ENCODE data around the gene GRID1. TPM values are rescaled to one million over a fixed set of nuclear protein-coding genes. Genes with fewer than 3 reads are reported as not detected.

GRID1 gene
- total RNA-seq, 1 experiment from 2014 or later: 0.37 TPM

GRCh38 chr10:86041116-86041515 is 325.5 kb downstream of the GRID1 start:
- no peak for ATAC-seq
- POLR2A ChIA-PET: no interaction called here

More at GRCh38 chr10:86041116-86041515, 325.5 kb downstream of the GRID1 start:
- TF ChIP-seq ZBTB21 (CRISPR knock-in tag; IDR thresholded peaks at IDR 0.05; ENCODE audit: borderline replicate concordance) (no peak), ZNF317 (CRISPR knock-in tag; IDR thresholded peaks at IDR 0.05; ENCODE audit: borderline replicate concordance, low read depth) (no peak), ELF4 (CRISPR knock-in tag; IDR thresholded peaks at IDR 0.05; ENCODE audit: low read depth) (no peak), ETV6 (CRISPR knock-in tag; IDR thresholded peaks at IDR 0.05) (no peak), NFYB (CRISPR knock-in tag; conservative IDR thresholded peaks at IDR 0.05; ENCODE audit: low read depth) (no peak), ZNF232 (CRISPR knock-in tag; IDR thresholded peaks at IDR 0.05) (no peak), ZMAT4 (CRISPR knock-in tag; IDR thresholded peaks at IDR 0.05) (no peak), KAT7 (CRISPR knock-in tag; IDR thresholded peaks at IDR 0.05; ENCODE audit: borderline replicate concordance) (no peak), E2F4 (CRISPR knock-in tag; IDR thresholded peaks at IDR 0.05; ENCODE audit: borderline replicate concordance, low read depth) (no peak), PRDM15 (CRISPR knock-in tag; IDR thresholded peaks at IDR 0.05) (no peak), ZNF263 (CRISPR knock-in tag; IDR thresholded peaks at IDR 0.05; ENCODE audit: low read depth) (no peak), ATF1 (CRISPR knock-in tag; IDR thresholded peaks at IDR 0.05) (no peak)
- TF ChIP-seq, protein P1, sequence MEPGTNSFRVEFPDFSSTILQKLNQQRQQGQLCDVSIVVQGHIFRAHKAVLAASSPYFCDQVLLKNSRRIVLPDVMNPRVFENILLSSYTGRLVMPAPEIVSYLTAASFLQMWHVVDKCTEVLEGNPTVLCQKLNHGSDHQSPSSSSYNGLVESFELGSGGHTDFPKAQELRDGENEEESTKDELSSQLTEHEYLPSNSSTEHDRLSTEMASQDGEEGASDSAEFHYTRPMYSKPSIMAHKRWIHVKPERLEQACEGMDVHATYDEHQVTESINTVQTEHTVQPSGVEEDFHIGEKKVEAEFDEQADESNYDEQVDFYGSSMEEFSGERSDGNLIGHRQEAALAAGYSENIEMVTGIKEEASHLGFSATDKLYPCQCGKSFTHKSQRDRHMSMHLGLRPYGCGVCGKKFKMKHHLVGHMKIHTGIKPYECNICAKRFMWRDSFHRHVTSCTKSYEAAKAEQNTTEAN (CRISPR knock-in tag; IDR thresholded peaks at IDR 0.05): no peak
- TF ChIP-seq, protein P2, sequence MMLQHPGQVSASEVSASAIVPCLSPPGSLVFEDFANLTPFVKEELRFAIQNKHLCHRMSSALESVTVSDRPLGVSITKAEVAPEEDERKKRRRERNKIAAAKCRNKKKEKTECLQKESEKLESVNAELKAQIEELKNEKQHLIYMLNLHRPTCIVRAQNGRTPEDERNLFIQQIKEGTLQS (CRISPR knock-in tag; conservative IDR thresholded peaks at IDR 0.05): no peak
- TF ChIP-seq, protein P3, sequence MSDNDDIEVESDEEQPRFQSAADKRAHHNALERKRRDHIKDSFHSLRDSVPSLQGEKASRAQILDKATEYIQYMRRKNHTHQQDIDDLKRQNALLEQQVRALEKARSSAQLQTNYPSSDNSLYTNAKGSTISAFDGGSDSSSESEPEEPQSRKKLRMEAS (CRISPR knock-in tag; IDR thresholded peaks at IDR 0.05): no peak
- TF ChIP-seq, protein P4, sequence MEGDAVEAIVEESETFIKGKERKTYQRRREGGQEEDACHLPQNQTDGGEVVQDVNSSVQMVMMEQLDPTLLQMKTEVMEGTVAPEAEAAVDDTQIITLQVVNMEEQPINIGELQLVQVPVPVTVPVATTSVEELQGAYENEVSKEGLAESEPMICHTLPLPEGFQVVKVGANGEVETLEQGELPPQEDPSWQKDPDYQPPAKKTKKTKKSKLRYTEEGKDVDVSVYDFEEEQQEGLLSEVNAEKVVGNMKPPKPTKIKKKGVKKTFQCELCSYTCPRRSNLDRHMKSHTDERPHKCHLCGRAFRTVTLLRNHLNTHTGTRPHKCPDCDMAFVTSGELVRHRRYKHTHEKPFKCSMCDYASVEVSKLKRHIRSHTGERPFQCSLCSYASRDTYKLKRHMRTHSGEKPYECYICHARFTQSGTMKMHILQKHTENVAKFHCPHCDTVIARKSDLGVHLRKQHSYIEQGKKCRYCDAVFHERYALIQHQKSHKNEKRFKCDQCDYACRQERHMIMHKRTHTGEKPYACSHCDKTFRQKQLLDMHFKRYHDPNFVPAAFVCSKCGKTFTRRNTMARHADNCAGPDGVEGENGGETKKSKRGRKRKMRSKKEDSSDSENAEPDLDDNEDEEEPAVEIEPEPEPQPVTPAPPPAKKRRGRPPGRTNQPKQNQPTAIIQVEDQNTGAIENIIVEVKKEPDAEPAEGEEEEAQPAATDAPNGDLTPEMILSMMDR (IDR thresholded peaks at IDR 0.05): no peak
- TF ChIP-seq, protein P5, sequence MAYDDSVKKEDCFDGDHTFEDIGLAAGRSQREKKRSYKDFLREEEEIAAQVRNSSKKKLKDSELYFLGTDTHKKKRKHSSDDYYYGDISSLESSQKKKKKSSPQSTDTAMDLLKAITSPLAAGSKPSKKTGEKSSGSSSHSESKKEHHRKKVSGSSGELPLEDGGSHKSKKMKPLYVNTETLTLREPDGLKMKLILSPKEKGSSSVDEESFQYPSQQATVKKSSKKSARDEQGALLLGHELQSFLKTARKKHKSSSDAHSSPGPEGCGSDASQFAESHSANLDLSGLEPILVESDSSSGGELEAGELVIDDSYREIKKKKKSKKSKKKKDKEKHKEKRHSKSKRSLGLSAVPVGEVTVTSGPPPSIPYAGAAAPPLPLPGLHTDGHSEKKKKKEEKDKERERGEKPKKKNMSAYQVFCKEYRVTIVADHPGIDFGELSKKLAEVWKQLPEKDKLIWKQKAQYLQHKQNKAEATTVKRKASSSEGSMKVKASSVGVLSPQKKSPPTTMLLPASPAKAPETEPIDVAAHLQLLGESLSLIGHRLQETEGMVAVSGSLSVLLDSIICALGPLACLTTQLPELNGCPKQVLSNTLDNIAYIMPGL (CRISPR knock-in tag; IDR thresholded peaks at IDR 0.05): no peak
- TF ChIP-seq, protein P6, sequence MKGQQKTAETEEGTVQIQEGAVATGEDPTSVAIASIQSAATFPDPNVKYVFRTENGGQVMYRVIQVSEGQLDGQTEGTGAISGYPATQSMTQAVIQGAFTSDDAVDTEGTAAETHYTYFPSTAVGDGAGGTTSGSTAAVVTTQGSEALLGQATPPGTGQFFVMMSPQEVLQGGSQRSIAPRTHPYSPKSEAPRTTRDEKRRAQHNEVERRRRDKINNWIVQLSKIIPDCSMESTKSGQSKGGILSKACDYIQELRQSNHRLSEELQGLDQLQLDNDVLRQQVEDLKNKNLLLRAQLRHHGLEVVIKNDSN (CRISPR knock-in tag; IDR thresholded peaks at IDR 0.05): no peak
- Mint-ChIP-seq H3K27ac (no peak overlapping the region), H3K9me3 (no peaks in the 10 kb centered on the region), H3K4me1 (no peaks in the 10 kb centered on the region), H3K27me3 (ENCODE audit: low read depth) (no peaks in the 10 kb centered on the region), H3K36me3 (no peaks in the 10 kb centered on the region), H3K4me3 (no peak overlapping the region)
- no peak for DNase-seq (ENCODE audit: low spot score)
- CTCF ChIA-PET: no interaction called here

Data from WTC11 (cell line).